Measurements from ENCODE around the gene CHCHD4. TPM values are rescaled to one million over a fixed set of nuclear protein-coding genes. Genes with fewer than 3 reads are reported as not detected.
"Not testable (repeated sequence)": the region's sequence is repeated elsewhere in the genome, so short reads cannot be mapped to it uniquely, and the experiment has no call there.

Gene CHCHD4
- total RNA-seq, 8 experiments from 2014 or later: 9.4 to 28.1 (median 13.9) TPM

DNA sequence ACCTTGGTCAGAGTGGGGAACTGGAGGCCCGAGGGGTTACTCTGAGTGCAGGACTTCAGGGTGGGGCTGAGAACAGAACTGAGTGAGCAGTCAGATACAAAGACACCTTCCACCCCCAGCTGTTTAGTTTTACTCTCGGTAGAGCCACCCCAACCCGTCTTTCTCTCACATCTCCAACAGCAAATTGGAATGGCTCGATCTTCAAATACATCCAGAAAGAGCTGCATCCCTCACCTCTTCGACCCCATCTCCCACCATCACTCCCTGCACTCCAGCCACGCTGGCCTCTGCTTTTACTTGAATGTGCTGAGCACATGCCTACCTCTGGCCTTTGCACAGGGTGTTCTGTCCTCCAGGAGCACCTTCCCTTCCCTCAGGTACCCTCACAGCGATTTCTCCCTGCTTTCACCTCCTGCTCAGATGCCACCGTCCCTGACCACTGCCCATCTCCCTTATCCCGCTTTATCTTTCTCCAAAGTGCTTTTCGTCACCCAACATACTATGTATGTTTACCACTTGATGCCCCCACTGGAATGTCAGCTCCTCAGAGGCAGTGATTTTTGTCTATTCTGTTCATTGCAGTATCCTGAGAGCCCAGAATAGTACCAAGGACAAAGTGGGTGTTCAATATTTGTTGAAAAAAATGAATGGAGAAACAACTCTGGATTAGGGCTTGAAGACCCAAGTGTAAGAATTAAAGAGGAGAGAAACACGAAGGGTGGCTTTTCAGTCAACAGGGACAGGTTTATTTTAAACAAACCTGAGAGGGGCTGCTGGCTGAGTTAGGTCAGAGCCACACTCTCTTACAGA lies 4.4 kb downstream of the CHCHD4 start:
- in situ Hi-C loops (cut with MboI; ENCODE audit: low pct_unique_long_range_greater_than_20kb in 2 of 9, low sequenced_read_pairs in 9 of 9, unreplicated experiment in 9 of 9): loop anchor here in 1 of 9 experiments (25.0 kb wide), 1 partner anchor 183 kb away; no protein-coding TSS in a partner anchor
- ATAC-seq (replicated peaks in 6 of 8): no peak
- Histone ChIP-seq H3K4me1 (replicated peaks in 1 of 2) (peaks cover 8% of the 10 kb centered on the region in 2 donors), H3K27ac (no peak overlapping the region), H3K4me3 (no peak overlapping the region)
- WGBS, 10 experiments: 88 to 100% (median 98%) methylated on average over 1 to 6 of the region's 11 CpGs; no CpG with 5 or more reads in 2 of the 10 experiments

DNA sequence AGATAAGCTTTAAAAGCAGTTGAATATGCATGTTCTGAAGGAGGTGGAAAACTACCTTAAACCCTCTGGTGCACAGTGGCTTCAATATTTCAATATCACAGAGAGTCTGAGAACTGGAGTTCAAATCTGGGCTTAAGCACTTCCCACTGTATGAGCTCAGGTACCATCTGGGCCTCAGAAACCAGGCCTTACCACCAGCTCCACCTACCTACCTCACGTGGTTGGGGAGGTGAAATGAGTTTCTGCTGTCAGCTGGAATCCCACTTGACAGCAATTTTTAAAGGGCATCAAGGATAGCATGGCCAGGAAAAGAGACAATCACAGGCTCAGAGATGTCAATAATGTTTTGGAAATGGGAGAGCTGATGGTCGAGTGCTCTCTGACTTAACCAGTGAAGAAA lies 5.0 kb downstream of the CHCHD4 start:
- ATAC-seq (replicated peaks in 6 of 8): no peak
- peaks cover 8% of the 10 kb centered on the region in 2 donors for H3K4me1 ChIP-seq (replicated peaks in 1 of 2)

DNA sequence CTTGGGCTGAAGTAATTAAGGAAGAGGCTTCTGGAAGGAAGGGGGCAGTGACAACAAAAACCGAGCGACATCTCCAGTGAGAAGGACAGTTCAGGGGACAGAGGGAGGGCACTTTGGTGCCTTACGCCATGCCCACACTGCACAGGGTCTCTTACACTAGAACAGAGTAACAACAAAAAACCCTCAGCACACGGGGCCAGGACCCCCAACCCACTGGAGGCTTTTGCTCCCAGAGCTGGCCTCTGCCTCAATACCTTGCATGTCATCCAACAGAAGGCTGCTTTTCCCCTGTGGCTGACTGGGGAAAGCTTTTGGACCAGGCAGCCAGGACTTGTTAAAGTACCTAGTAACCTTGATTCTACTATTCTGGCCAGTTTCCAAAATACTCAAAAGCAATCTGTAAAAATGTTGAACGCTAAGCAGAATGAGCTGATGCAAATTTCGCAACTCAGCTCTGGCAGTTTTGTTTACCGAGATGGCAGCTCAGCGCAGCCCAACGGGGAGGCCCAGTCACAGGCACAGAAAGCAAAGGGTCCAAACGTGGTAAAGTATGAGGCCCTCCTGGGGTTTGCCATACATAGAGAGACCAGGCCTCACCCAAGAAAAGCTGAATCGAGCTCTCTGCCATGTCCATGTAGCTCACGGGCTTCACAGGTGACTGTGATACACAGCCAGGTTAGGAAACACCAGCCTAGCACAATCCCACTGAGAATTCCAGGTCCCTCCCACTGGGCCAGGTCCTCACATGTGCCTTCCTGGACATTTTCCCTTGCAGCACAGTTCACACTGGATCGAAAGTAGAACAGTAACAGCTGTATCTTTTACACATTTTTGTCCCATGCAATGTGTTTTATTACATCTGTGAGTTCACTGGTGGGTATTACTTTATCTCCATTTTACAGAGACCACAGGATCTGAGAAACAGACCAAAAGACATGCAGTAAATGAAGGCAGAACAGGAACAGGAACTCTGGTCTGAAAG lies 6.0 kb downstream of the CHCHD4 start:
- peak in 2 of 8 experiments; percentile 29 to 85 for ATAC-seq (replicated peaks in 6 of 8)
- WGBS, 10 experiments: 58 to 86% (median 83%) methylated on average over 1 to 11 of the region's 13 CpGs; no CpG with 5 or more reads in 1 of the 10 experiments
- Histone ChIP-seq H3K4me1 (replicated peaks in 1 of 2) (peaks cover 4 to 5% of the 10 kb centered on the region in 2 donors), H3K27ac (no peak overlapping the region), H3K4me3 (no peak overlapping the region)
- in situ Hi-C loops (cut with MboI; ENCODE audit: low pct_unique_long_range_greater_than_20kb in 2 of 9, low sequenced_read_pairs in 9 of 9, unreplicated experiment in 9 of 9): loop anchor here in 1 of 9 experiments (25.0 kb wide), 1 partner anchor 181 kb away; no protein-coding TSS in a partner anchor

More for the DNA sequence above, 5.0 kb downstream of the CHCHD4 start:
- no peak overlapping the region for H3K4me3 ChIP-seq
- in situ Hi-C loops (cut with MboI; ENCODE audit: low pct_unique_long_range_greater_than_20kb in 2 of 9, low sequenced_read_pairs in 9 of 9, unreplicated experiment in 9 of 9): loop anchor here in 1 of 9 experiments (25.0 kb wide), 1 partner anchor 182 kb away; no protein-coding TSS in a partner anchor
- 71 to 100% (median 86%) methylated on average over 1 to 2 of the region's 2 CpGs; no CpG with 5 or more reads in 5 of the 10 experiments for WGBS, 10 experiments
- H3K27ac ChIP-seq: no peak overlapping the region

DNA sequence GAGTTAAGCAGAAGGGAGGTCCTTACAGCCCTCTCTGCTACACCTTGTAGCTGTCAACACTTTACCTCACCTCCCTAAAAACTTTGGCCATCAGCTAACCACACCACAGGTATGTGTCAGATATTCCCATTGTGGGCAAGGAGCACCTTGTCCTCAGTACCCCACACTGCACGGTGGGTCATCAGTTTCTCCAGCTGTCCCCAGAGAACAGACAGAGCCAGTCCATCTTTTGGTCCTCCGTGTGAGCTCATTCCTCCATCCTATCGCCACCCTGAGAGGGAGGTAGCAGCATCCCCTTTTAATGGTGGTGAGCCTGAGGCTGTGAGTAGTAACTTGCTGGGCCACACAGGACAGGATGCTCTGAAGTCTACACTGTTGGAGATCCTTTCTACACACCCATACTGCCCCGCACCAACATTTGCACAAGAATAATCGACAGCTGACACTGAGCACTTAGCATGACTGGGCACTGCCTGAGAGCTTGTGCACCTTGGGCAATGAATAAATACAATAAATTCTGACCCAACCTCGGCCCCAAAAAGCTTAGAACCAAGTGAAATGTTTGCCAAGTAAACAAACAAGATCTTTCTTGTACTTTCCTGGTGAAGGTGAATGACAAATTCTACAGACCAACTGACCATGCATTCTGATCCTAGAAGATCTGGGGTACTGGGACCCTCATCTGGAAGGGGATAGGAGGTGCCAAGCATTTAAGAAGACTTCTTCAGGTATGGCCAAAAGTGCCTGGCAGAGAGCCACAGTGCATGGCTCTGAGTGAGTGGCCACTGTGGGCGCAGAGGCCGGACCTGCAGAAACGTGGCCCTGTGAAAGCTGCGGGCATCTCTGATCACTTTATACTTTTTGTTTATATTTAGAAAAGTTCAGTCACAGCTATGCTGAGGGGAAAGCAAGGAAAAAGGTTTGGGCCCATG lies 6.9 kb downstream of the CHCHD4 start:
- H3K4me1 ChIP-seq (replicated peaks in 1 of 2): no peaks in the 10 kb centered on the region
- 78 to 100% (median 85%) methylated on average over 1 to 8 of the region's 10 CpGs; no CpG with 5 or more reads in 1 of the 10 experiments for WGBS, 10 experiments
- H3K27ac ChIP-seq: no peak overlapping the region
- ATAC-seq (replicated peaks in 6 of 8): no peak
- in situ Hi-C loops (cut with MboI; ENCODE audit: low pct_unique_long_range_greater_than_20kb in 2 of 9, low sequenced_read_pairs in 9 of 9, unreplicated experiment in 9 of 9): loop anchor here in 1 of 9 experiments (25.0 kb wide), 1 partner anchor 180 kb away; no protein-coding TSS in a partner anchor
- no peak overlapping the region for H3K4me3 ChIP-seq

DNA sequence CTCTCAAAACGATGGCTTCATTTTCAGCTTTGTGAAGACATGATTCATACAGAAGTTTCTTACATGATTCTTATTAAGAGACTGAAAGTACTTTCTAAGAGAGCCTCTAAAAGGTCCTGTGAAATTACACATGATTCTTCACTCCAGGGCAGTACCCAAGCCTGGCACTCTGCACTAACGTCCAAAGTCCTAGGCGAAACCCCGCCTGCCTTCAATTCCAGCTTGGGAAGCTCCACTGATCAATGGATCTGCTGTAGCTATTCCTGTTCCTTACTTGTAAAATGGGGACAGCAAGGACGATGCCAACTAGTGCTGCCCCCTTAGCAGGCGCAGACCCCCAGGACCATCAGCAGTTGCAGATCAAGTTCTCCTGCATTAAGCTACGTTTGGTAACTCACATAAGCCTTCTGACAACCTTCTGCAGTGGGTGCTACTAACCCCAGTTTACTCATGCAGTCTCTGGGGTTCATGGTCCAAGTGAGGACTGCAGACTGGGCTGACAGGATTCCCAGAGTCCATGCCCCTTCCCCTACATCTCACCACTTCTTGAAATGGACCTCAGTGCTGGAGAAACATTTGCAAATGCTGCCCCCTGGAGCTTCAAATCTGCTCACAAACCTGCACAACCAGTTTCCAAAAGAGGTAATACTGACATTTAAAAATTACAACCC lies 10.6 kb downstream of the CHCHD4 start:
- H3K27ac ChIP-seq: no peak overlapping the region
- no peaks in the 10 kb centered on the region for H3K4me1 ChIP-seq (replicated peaks in 1 of 2)
- H3K4me3 ChIP-seq: no peak overlapping the region
- ATAC-seq (replicated peaks in 6 of 8): no peak
- in situ Hi-C loops (cut with MboI; ENCODE audit: low pct_unique_long_range_greater_than_20kb in 2 of 9, low sequenced_read_pairs in 9 of 9, unreplicated experiment in 9 of 9): loop anchor here in 1 of 9 experiments (25.0 kb wide), 1 partner anchor 177 kb away; no protein-coding TSS in a partner anchor
- 90 to 100% (median 99%) methylated on average over 1 to 6 of the region's 7 CpGs; no CpG with 5 or more reads in 2 of the 10 experiments for WGBS, 10 experiments

DNA sequence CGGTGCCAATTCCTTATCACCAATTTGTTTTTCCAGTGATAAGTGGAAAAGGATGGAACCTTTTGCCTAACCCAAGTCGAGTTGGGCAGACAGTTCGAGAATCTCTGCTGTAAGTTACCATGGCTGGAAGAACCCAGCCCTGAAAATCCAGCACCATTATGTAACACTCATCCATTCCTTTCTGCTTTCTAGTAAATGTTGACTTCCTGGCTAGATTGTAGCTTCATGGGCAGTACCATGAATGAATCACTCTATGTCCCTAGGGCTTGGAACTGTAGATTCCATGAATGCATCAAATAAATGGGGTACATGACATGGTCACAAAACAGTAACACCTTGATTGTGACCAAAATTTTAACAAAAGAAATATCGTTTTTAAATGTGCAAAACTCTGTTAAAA lies 14.0 kb downstream of the CHCHD4 start:
- in situ Hi-C loops (cut with MboI; ENCODE audit: low pct_unique_long_range_greater_than_20kb in 2 of 9, low sequenced_read_pairs in 9 of 9, unreplicated experiment in 9 of 9): loop anchor here in 1 of 9 experiments (25.0 kb wide), 1 partner anchor 173 kb away; no protein-coding TSS in a partner anchor
- no peak overlapping the region for H3K27ac ChIP-seq
- no peaks in the 10 kb centered on the region for H3K4me1 ChIP-seq (replicated peaks in 1 of 2)
- WGBS, 10 experiments: 72 to 100% (median 91%) methylated on average over 1 to 4 of the region's 4 CpGs
- no peak for ATAC-seq (replicated peaks in 6 of 8)
- no peak overlapping the region for H3K4me3 ChIP-seq

DNA sequence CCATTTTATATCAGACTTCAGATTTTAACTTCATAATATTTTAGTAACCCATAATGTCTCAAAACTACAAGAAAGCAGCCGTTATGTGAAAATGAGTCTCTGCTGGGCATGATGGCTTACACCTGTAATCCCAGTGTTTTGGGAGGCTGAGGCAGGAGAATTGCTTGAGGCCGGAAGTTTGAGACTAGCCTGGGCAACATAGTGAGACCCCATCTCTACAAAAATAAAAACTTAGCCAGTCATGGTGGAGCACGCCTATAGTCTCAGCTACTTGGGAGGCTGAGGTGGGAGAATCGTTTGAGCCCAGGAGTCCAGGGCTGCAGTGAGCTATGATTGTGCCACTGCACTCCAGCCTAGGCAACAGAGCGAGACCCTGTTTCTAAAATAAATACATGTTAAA lies 14.8 kb downstream of the CHCHD4 start:
- in situ Hi-C loops (cut with MboI; ENCODE audit: low pct_unique_long_range_greater_than_20kb in 2 of 9, low sequenced_read_pairs in 9 of 9, unreplicated experiment in 9 of 9): loop anchor here in 1 of 9 experiments (25.0 kb wide), 1 partner anchor 173 kb away; no protein-coding TSS in a partner anchor
- WGBS, 10 experiments: 80 to 100% (median 100%) methylated on average over 1 to 3 of the region's 5 CpGs; no CpG with 5 or more reads in 1 of the 10 experiments
- H3K4me3 ChIP-seq; ATAC-seq (replicated peaks in 6 of 8); H3K27ac ChIP-seq; H3K4me1 ChIP-seq (replicated peaks in 1 of 2): not testable (repeated sequence)

DNA sequence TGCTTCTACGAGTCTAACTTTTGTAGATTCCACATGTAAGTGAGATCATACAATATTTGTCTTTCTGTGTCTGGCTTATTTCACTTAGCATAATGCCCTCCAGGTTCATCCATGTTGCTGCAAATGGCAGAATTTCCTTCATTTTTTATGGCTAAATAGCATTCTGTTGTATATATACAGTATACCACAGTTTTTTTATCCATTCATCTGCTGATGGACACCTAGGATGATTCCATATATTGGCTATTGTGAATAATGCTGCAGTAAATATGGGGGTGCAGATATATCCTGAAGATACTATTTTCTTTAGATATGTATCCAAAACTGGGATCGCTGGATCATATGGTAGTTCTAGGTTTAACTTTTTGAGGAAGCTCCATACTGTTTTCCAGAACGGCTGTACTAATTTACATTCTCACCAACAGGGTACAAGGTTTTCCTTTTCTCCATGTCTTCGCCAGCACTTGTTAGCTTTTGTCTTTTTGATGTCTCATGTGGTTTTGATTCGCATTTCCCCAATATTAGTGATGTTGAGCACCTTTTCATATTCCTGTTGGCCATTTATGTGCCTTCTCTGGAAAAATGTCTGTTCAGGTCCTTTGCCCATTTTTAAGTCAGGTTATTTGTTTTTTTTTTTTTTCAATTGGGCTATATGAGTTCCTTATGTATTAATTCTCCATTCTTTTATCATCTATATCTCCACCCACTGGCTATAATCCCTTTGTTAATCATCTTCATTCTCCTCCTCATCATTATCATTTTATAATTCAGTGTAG lies 26.9 kb downstream of the CHCHD4 start:
- in situ Hi-C loops (cut with MboI; ENCODE audit: low pct_unique_long_range_greater_than_20kb in 2 of 9, low sequenced_read_pairs in 9 of 9, unreplicated experiment in 9 of 9): no loop called here
- 31 to 94% (median 75%) methylated on average over 2 to 5 of the region's 5 CpGs for WGBS, 10 experiments
- Histone ChIP-seq H3K4me1 (replicated peaks in 1 of 2) (no peaks in the 10 kb centered on the region), H3K4me3 (no peak overlapping the region), H3K27ac (no peak overlapping the region)
- no peak for ATAC-seq (replicated peaks in 6 of 8)

DNA sequence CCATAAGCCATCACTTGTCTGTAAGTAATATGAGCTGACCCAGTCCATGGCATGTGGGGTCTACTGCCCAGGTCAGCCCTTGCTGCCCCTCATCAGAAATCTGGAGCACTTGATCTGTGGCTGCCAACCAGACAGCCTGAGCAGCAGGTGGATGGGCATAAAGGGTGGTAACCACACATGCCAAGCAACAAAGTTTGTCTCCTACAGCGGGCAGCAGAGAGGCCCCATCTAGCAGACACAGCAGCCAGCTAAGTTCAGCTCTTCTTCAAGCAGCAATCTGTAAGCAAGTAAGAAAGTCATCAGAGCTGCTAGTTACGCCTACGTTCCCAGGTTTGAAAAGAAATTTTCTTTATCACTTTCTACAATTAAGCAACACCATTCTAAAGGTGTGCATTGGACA lies 27.9 kb downstream of the CHCHD4 start:
- H3K27ac ChIP-seq: no peak overlapping the region
- ATAC-seq (replicated peaks in 6 of 8): peak in 1 of 8 experiments; percentile 43
- in situ Hi-C loops (cut with MboI; ENCODE audit: low pct_unique_long_range_greater_than_20kb in 2 of 9, low sequenced_read_pairs in 9 of 9, unreplicated experiment in 9 of 9): no loop called here
- 11 to 100% (median 82%) methylated on average over 1 to 3 of the region's 3 CpGs; no CpG with 5 or more reads in 2 of the 10 experiments for WGBS, 10 experiments
- H3K4me3 ChIP-seq: no peak overlapping the region
- H3K4me1 ChIP-seq (replicated peaks in 1 of 2): no peaks in the 10 kb centered on the region

DNA sequence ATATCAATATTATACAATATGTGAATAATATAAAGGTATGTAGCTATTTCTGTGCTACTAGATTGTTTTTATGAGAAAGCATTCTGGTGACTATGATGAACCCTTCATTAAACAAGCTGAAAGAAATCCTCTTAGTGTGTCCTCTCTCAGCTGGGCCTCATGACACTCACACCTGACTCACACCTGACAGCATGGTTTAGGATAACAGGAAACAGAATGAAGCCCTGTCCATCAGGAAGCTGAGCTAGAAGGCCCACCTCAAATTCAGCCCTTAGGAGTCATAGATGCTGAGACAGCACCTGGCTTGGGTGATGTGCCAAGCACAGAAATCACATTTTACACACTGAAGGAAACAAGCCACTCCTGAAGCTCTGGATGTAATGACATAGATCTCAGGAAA lies 30.8 kb downstream of the CHCHD4 start:
- in situ Hi-C loops (cut with MboI; ENCODE audit: low pct_unique_long_range_greater_than_20kb in 2 of 9, low sequenced_read_pairs in 9 of 9, unreplicated experiment in 9 of 9): no loop called here
- Histone ChIP-seq H3K4me3 (no peak overlapping the region), H3K4me1 (replicated peaks in 1 of 2) (no peaks in the 10 kb centered on the region), H3K27ac (no peak overlapping the region)
- ATAC-seq (replicated peaks in 6 of 8): no peak

DNA sequence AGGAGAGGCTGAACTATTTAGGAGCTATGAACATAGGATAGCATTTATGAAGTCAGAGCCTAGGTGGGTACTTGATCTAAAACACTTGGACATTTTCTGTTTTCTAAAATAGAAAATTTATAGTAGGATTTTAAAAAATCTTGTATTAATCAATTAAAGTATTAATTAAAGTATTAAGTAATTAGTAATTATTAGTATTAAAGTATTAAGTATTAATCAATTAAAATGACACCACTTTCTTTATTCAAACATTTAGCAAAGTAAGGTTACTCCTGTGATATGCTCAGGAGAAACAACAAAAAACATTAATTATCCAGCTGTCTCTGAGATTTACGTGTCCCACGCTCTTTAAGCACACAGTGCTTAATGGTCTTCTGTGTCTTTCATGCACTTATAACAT lies 32.2 kb downstream of the CHCHD4 start:
- no peak for ATAC-seq (replicated peaks in 6 of 8)
- H3K4me1 ChIP-seq (replicated peaks in 1 of 2): no peaks in the 10 kb centered on the region
- WGBS, 10 experiments: 95 to 100% (median 100%) methylated on average over 1 to 2 of the region's 2 CpGs; no CpG with 5 or more reads in 3 of the 10 experiments
- no peak overlapping the region for H3K4me3 ChIP-seq
- no peak overlapping the region for H3K27ac ChIP-seq
- in situ Hi-C loops (cut with MboI; ENCODE audit: low pct_unique_long_range_greater_than_20kb in 2 of 9, low sequenced_read_pairs in 9 of 9, unreplicated experiment in 9 of 9): no loop called here

Data from motor neuron (in vitro differentiated cells).